DND-41 (cell line): ENCODE data around the gene SRD5A1.
A peak's percentile ranks its signal among the peaks of the same experiment; 100 is the strongest.

ENCODE experiments used
- ATAC-seq: fragments of 200-7000 bp; cut with Tn5 transposase; 3 replicates; pipeline ENCODE4 v1.9.1; 2021; ENCODE audit warnings: low read depth; ENCODE audit not compliant: insufficient read depth
- DNase-seq: peaks from one replicate; pipeline ENCODE4 v3.0.0-alpha.2; 2020
- H2AFZ ChIP-seq: 2 replicates; pipeline ENCODE4 v1.6.0; 2012; ENCODE audit warnings: low read depth, low read length
- H3K27ac ChIP-seq: 2 replicates; pipeline ENCODE4 v1.5.1; 2012; ENCODE audit warnings: low read length, inconsistent platforms
- H3K27me3 ChIP-seq: fragments of 200-600 bp; sonication (generic); 2 replicates; pipeline ENCODE4 v1.6.0; 2012; ENCODE audit warnings: low read length, mild to moderate bottlenecking, inconsistent platforms; ENCODE audit not compliant: insufficient read depth, poor library complexity
- H3K36me3 ChIP-seq: 2 replicates; pipeline ENCODE4 v1.5.1; 2012; ENCODE audit warnings: low read length, inconsistent platforms; ENCODE audit not compliant: insufficient read depth
- H3K4me1 ChIP-seq: 2 replicates; pipeline ENCODE4 v1.5.1; 2012; ENCODE audit warnings: mild to moderate bottlenecking, low read length; ENCODE audit not compliant: insufficient read depth
- H3K4me2 ChIP-seq: 2 replicates; pipeline ENCODE4 v1.6.0; 2012; ENCODE audit warnings: mild to moderate bottlenecking, moderate library complexity, low read length, inconsistent platforms; ENCODE audit not compliant: insufficient read depth
- H3K4me3 ChIP-seq, 2 experiments: fragments of 200-600 bp in 1 of 2; shearing (Covaris generic) in 1 of 2; 2 replicates each; pipeline ENCODE4 v1.5.1; 2012 to 2016; ENCODE audit warnings: inconsistent platforms in 2 of 2, low read length in 2 of 2, mild to moderate bottlenecking in 2 of 2, low read depth in 1 of 2, moderate library complexity in 1 of 2
- H3K79me2 ChIP-seq: 2 replicates; pipeline ENCODE4 v1.6.0; 2012; ENCODE audit warnings: low read length, inconsistent platforms; ENCODE audit not compliant: insufficient read depth
- H3K9ac ChIP-seq: 2 replicates; pipeline ENCODE4 v1.6.0; 2012; ENCODE audit warnings: low read depth, mild to moderate bottlenecking, inconsistent platforms, low read length, moderate library complexity
- H3K9me3 ChIP-seq: 2 replicates; pipeline ENCODE4 v1.5.1; 2012; ENCODE audit warnings: low read length, moderate library complexity, mild to moderate bottlenecking, inconsistent platforms; ENCODE audit not compliant: insufficient read depth, severe bottlenecking
- H4K20me1 ChIP-seq: 2 replicates; pipeline ENCODE4 v1.6.0; 2012; ENCODE audit warnings: low read length; ENCODE audit not compliant: insufficient read depth
- EZH2 ChIP-seq: IDR thresholded peaks from 3 replicates; pipeline ENCODE4 v1.6.1; 2012; ENCODE audit warnings: borderline replicate concordance, low read depth, mild to moderate bottlenecking, moderate library complexity, low read length, inconsistent platforms; ENCODE audit not compliant: severe bottlenecking
- TF ChIP-seq, protein P1 (sequence below): IDR thresholded peaks from 2 replicates; pipeline ENCODE4 v1.5.1; 2012; ENCODE audit warnings: borderline replicate concordance, low read length, moderate library complexity, mild to moderate bottlenecking; ENCODE audit not compliant: poor library complexity, severe bottlenecking; ENCODE audit errors: extremely low read depth

The SRD5A1 gene

DNA sequence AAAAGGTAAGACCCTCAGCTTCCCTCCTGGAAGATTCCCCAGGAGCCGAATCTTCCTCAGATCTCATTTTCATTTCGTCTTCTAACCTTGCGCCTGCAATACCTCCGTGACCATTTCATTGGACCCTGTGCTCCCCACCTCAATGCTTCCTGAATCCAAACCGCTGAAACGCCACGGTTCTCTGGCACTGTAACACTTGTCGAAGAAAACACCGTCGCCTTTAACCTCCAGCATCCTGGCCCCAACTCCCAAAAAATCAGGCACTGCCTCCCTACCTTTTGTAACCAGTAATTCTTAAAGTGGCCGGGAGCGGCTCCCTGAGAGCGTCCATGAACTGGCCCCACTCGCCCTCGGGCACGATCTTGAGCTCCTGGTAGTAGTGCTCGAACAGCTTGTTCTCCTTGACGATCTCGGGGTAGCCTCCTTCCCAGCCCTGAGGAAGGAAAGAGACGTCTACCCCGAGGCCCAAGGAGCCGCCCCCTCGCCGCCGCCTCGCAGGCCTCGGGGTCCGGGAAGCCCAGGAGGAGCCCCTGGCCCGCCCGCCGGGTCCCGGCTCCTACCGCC is 834 bp upstream of the SRD5A1 start:
- Histone ChIP-seq H4K20me1 (peaks cover 44% of the 10 kb centered on the region), H3K4me2 (peak overlapping the region; percentile 87), H3K4me3 (peak overlapping the region; percentile 65 to 75; a peak in 3 of 4 replicates), H3K27ac (peak overlapping the region; percentile 93), H3K36me3 (peaks cover 43% of the 10 kb centered on the region), H3K9me3 (no peaks in the 10 kb centered on the region), H2AFZ (peak overlapping the region; percentile 88), H3K79me2 (peaks cover 76% of the 10 kb centered on the region), H3K4me1 (peaks cover 48% of the 10 kb centered on the region), H3K27me3 (no peaks in the 10 kb centered on the region), H3K9ac (peak overlapping the region; percentile 80)
- ATAC-seq (peak; percentile 39), DNase-seq (no peak)
- TF ChIP-seq, protein P1, sequence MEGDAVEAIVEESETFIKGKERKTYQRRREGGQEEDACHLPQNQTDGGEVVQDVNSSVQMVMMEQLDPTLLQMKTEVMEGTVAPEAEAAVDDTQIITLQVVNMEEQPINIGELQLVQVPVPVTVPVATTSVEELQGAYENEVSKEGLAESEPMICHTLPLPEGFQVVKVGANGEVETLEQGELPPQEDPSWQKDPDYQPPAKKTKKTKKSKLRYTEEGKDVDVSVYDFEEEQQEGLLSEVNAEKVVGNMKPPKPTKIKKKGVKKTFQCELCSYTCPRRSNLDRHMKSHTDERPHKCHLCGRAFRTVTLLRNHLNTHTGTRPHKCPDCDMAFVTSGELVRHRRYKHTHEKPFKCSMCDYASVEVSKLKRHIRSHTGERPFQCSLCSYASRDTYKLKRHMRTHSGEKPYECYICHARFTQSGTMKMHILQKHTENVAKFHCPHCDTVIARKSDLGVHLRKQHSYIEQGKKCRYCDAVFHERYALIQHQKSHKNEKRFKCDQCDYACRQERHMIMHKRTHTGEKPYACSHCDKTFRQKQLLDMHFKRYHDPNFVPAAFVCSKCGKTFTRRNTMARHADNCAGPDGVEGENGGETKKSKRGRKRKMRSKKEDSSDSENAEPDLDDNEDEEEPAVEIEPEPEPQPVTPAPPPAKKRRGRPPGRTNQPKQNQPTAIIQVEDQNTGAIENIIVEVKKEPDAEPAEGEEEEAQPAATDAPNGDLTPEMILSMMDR, result peak; percentile 6
- TF ChIP-seq EZH2, result no peak

GRCh38 chr5:6633469-6634245 is 417 bp downstream of the SRD5A1 start:
- peaks cover 48% of the 10 kb centered on the region for H3K4me1 ChIP-seq
- no peaks in the 10 kb centered on the region for H3K27me3 ChIP-seq
- H3K9me3 ChIP-seq, result no peaks in the 10 kb centered on the region
- peak overlapping the region; percentile 87 for H3K4me2 ChIP-seq
- H3K27ac ChIP-seq, result peak overlapping the region; percentile 3
- H3K79me2 ChIP-seq, result peaks cover 67% of the 10 kb centered on the region
- H2AFZ ChIP-seq, result peak overlapping the region; percentile 76
- ATAC-seq, result peak; percentile 67
- H3K4me3 ChIP-seq, result peak overlapping the region; percentile 65 to 75
- peaks cover 31% of the 10 kb centered on the region for H3K36me3 ChIP-seq
- peaks cover 38% of the 10 kb centered on the region for H4K20me1 ChIP-seq
- peak overlapping the region; percentile 80 for H3K9ac ChIP-seq
- DNase-seq, result peak; percentile 31
- no peak for TF ChIP-seq EZH2
- TF ChIP-seq, protein P1, result peak; percentile 6

- peaks cover 43% of the 10 kb centered on the region for H3K4me1 ChIP-seq
- DNase-seq, result no peak
- H3K4me2 ChIP-seq, result peak overlapping the region; percentile 87
- H3K9me3 ChIP-seq, result no peaks in the 10 kb centered on the region
- no peak overlapping the region for H3K27ac ChIP-seq
- H3K9ac ChIP-seq, result peak overlapping the region; percentile 80
- H4K20me1 ChIP-seq, result peaks cover 33% of the 10 kb centered on the region
- peaks cover 61% of the 10 kb centered on the region for H3K79me2 ChIP-seq
- no peak for ATAC-seq
- H3K27me3 ChIP-seq, result no peaks in the 10 kb centered on the region
- H2AFZ ChIP-seq, result no peak overlapping the region
- peak overlapping the region in 1 of 2 experiments; percentile 75; a peak in 3 of 4 replicates for H3K4me3 ChIP-seq
- TF ChIP-seq EZH2, result no peak
- TF ChIP-seq, protein P1, result no peak
- peaks cover 25% of the 10 kb centered on the region for H3K36me3 ChIP-seq
Measured at GRCh38 chr5:6634306-6634705, 1.1 kb downstream of the SRD5A1 start.
